Measurements from ENCODE around the gene TST.

The TST gene

DNA sequence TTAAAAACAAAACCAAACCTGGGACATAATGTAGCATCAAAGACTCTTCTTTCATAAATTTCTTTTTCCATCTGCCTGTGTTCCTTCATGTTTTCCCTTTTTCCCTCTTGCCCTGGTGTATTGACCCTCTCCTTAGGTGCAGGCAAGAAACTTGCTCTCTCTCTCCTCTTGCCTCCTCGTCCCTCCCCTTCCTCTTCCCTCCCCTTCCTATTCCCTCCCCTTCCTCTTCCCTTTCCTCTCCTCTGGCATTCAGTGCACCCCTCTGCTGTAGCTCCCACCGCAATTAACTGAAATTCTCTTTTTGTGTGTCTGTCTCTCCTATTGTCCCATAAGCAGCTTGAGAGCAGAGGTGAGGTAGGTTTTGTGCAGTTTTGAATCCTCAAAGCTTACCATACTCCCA, 55.9 kb downstream of the TST start:
- no peak overlapping the region for H2AFZ ChIP-seq (ENCODE audit: low read depth)

GRCh38 chr22:36961626-36962025, 57.6 kb downstream of the TST start:
- H3K27me3 ChIP-seq (ENCODE audit: insufficient read depth, low read depth): peaks cover 37% of the 10 kb centered on the region; the same call in 1 of the 2 replicates
- no peaks in the 10 kb centered on the region for H3K36me3 ChIP-seq (ENCODE audit: insufficient read depth)
- no peak for TF ChIP-seq CTCF (conservative IDR thresholded peaks at IDR 0.05; ENCODE audit: low read depth, low read length)
- H2AFZ ChIP-seq (ENCODE audit: low read depth): no peak overlapping the region
- no peak overlapping the region for H3K9ac ChIP-seq
- no peak overlapping the region for H3K27ac ChIP-seq
- no peaks in the 10 kb centered on the region for H3K79me2 ChIP-seq (ENCODE audit: insufficient read depth, low read depth)
- H3K4me3 ChIP-seq (IDR thresholded peaks at IDR 0.05; ENCODE audit: insufficient read depth, low read depth, low read length): no peak overlapping the region
- no peak overlapping the region for H3K4me2 ChIP-seq
- H3K4me1 ChIP-seq (ENCODE audit: low read depth, poor library complexity, severe bottlenecking): no peaks in the 10 kb centered on the region
- H4K20me1 ChIP-seq (ENCODE audit: insufficient read depth): no peaks in the 10 kb centered on the region

More for the DNA sequence above, 55.9 kb downstream of the TST start:
- H3K4me2 ChIP-seq: no peak overlapping the region
- no peaks in the 10 kb centered on the region for H3K36me3 ChIP-seq (ENCODE audit: insufficient read depth)
- peaks cover 34% of the 10 kb centered on the region; the same call in 1 of the 2 replicates for H3K27me3 ChIP-seq (ENCODE audit: insufficient read depth, low read depth)
- H3K79me2 ChIP-seq (ENCODE audit: insufficient read depth, low read depth): no peaks in the 10 kb centered on the region
- H3K4me3 ChIP-seq (IDR thresholded peaks at IDR 0.05; ENCODE audit: insufficient read depth, low read depth, low read length): no peak overlapping the region
- H3K27ac ChIP-seq: no peak overlapping the region
- TF ChIP-seq CTCF (conservative IDR thresholded peaks at IDR 0.05; ENCODE audit: low read depth, low read length): no peak
- no peak overlapping the region for H3K9ac ChIP-seq
- no peaks in the 10 kb centered on the region for H3K4me1 ChIP-seq (ENCODE audit: low read depth, poor library complexity, severe bottlenecking)
- no peaks in the 10 kb centered on the region for H4K20me1 ChIP-seq (ENCODE audit: insufficient read depth)
